ENCODE results near the gene LHFPL3.
"Not testable (repeated sequence)": the region's sequence is repeated elsewhere in the genome, so short reads cannot be mapped to it uniquely, and the experiment has no call there.

The LHFPL3 gene

GRCh38 chr7:104931181-104931781 is 602.9 kb downstream of the LHFPL3 start:
- H3K4me1 Mint-ChIP-seq, result peaks cover 6% of the 10 kb centered on the region
- H3K27me3 Mint-ChIP-seq, result no peaks in the 10 kb centered on the region
- H3K9me3 Mint-ChIP-seq, result no peaks in the 10 kb centered on the region
- no peak for ATAC-seq
- H3K4me3 Mint-ChIP-seq, result no peak overlapping the region
- peak overlapping the region in 1 of 2 donors; percentile 0 for H3K27ac Mint-ChIP-seq
- DNase-seq, result no peak

- ATAC-seq (no peak), DNase-seq (no peak)
- H3K4me3 Mint-ChIP-seq, result no peak overlapping the region
- no peaks in the 10 kb centered on the region for H3K27me3 Mint-ChIP-seq
- no peaks in the 10 kb centered on the region for H3K9me3 Mint-ChIP-seq
- no peak overlapping the region for H3K27ac Mint-ChIP-seq
- H3K4me1 Mint-ChIP-seq, result peaks cover 6% of the 10 kb centered on the region
Observed at GRCh38 chr7:104933022-104933421, 604.6 kb downstream of the LHFPL3 start.

GRCh38 chr7:104933521-104933988 is 605.2 kb downstream of the LHFPL3 start:
- Mint-ChIP-seq H3K27me3 (no peaks in the 10 kb centered on the region), H3K9me3 (no peaks in the 10 kb centered on the region), H3K4me1 (peaks cover 6% of the 10 kb centered on the region), H3K27ac (no peak overlapping the region), H3K4me3 (no peak overlapping the region)
- ATAC-seq (no peak), DNase-seq (no peak)

- Mint-ChIP-seq H3K27ac (peak overlapping the region; percentile 2 to 30), H3K4me1 (peaks cover 13% of the 10 kb centered on the region), H3K27me3 (no peaks in the 10 kb centered on the region), H3K9me3 (no peaks in the 10 kb centered on the region), H3K4me3 (no peak overlapping the region)
- ATAC-seq (no peak), DNase-seq (no peak)
Observed at GRCh38 chr7:104934665-104935064, 606.3 kb downstream of the LHFPL3 start.

GRCh38 chr7:104935276-104935675 is 606.9 kb downstream of the LHFPL3 start:
- DNase-seq, result no peak
- Mint-ChIP-seq H3K4me3 (no peak overlapping the region), H3K4me1 (peaks cover 14% of the 10 kb centered on the region), H3K9me3 (no peaks in the 10 kb centered on the region), H3K27ac (no peak overlapping the region), H3K27me3 (no peaks in the 10 kb centered on the region)
- ATAC-seq, result no peak

- Mint-ChIP-seq H3K27me3 (no peaks in the 10 kb centered on the region), H3K27ac (no peak overlapping the region), H3K4me3 (no peak overlapping the region), H3K9me3 (no peaks in the 10 kb centered on the region), H3K4me1 (peaks cover 21% of the 10 kb centered on the region)
- DNase-seq (no peak), ATAC-seq (no peak)
Observed at GRCh38 chr7:104936546-104936945, 608.1 kb downstream of the LHFPL3 start.

GRCh38 chr7:104937489-104937888 is 609.1 kb downstream of the LHFPL3 start:
- H3K27ac Mint-ChIP-seq, DNase-seq, H3K27me3 Mint-ChIP-seq, ATAC-seq, H3K4me3 Mint-ChIP-seq, H3K9me3 Mint-ChIP-seq: not testable (repeated sequence)
- peaks cover 30% of the 10 kb centered on the region for H3K4me1 Mint-ChIP-seq

- Mint-ChIP-seq H3K9me3 (no peaks in the 10 kb centered on the region), H3K27ac (peak overlapping the region in 1 of 2 donors; percentile 35), H3K4me1 (peaks cover 44% of the 10 kb centered on the region), H3K4me3 (no peak overlapping the region), H3K27me3 (no peaks in the 10 kb centered on the region)
- DNase-seq (no peak), ATAC-seq (no peak)
Observed at GRCh38 chr7:104938741-104939390, 610.5 kb downstream of the LHFPL3 start.

- Mint-ChIP-seq H3K27me3 (no peaks in the 10 kb centered on the region), H3K9me3 (no peaks in the 10 kb centered on the region), H3K4me3 (peak overlapping the region in 1 of 2 donors; percentile 86), H3K4me1 (peaks cover 57% of the 10 kb centered on the region), H3K27ac (no peak overlapping the region)
- DNase-seq (no peak), ATAC-seq (no peak)
Observed at GRCh38 chr7:104940023-104940710, 611.8 kb downstream of the LHFPL3 start.

- ATAC-seq, result peak; percentile 77
- no peaks in the 10 kb centered on the region for H3K27me3 Mint-ChIP-seq
- DNase-seq, result peak; percentile 78 to 90
- peak overlapping the region; percentile 98 to 100 for H3K27ac Mint-ChIP-seq
- no peaks in the 10 kb centered on the region for H3K9me3 Mint-ChIP-seq
- H3K4me3 Mint-ChIP-seq, result peak overlapping the region; percentile 86 to 89
- H3K4me1 Mint-ChIP-seq, result peaks cover 82% of the 10 kb centered on the region
Observed at GRCh38 chr7:104943502-104944343, 615.3 kb downstream of the LHFPL3 start.

- no peak for ATAC-seq
- H3K4me1 Mint-ChIP-seq, result peaks cover 71% of the 10 kb centered on the region
- DNase-seq, result no peak
- no peaks in the 10 kb centered on the region for H3K27me3 Mint-ChIP-seq
- H3K4me3 Mint-ChIP-seq, result peak overlapping the region; percentile 86 to 89
- H3K27ac Mint-ChIP-seq, result peak overlapping the region; percentile 98 to 100
- H3K9me3 Mint-ChIP-seq, result no peaks in the 10 kb centered on the region
Observed at GRCh38 chr7:104945599-104945956, 617.2 kb downstream of the LHFPL3 start.

- Mint-ChIP-seq H3K4me1 (peaks cover 66% of the 10 kb centered on the region), H3K27ac (peak overlapping the region; percentile 19 to 72), H3K4me3 (peak overlapping the region; percentile 45 to 89), H3K27me3 (no peaks in the 10 kb centered on the region), H3K9me3 (no peaks in the 10 kb centered on the region)
- ATAC-seq (no peak), DNase-seq (no peak)
Observed at GRCh38 chr7:104946338-104946737, 617.9 kb downstream of the LHFPL3 start.

- Mint-ChIP-seq H3K27me3 (no peaks in the 10 kb centered on the region), H3K9me3 (no peaks in the 10 kb centered on the region), H3K4me3 (no peak overlapping the region), H3K27ac (peak overlapping the region in 1 of 2 donors; percentile 76), H3K4me1 (peaks cover 44% of the 10 kb centered on the region)
- DNase-seq (no peak), ATAC-seq (no peak)
Observed at GRCh38 chr7:104950006-104950405, 621.6 kb downstream of the LHFPL3 start.

- no peak for ATAC-seq
- Mint-ChIP-seq H3K4me3 (no peak overlapping the region), H3K4me1 (peaks cover 44% of the 10 kb centered on the region), H3K27ac (no peak overlapping the region), H3K27me3 (no peaks in the 10 kb centered on the region), H3K9me3 (no peaks in the 10 kb centered on the region)
- no peak for DNase-seq
Observed at GRCh38 chr7:104950754-104951153, 622.4 kb downstream of the LHFPL3 start.

- H3K9me3 Mint-ChIP-seq, result no peaks in the 10 kb centered on the region
- no peak for DNase-seq
- no peak overlapping the region for H3K4me3 Mint-ChIP-seq
- no peaks in the 10 kb centered on the region for H3K27me3 Mint-ChIP-seq
- ATAC-seq, result peak; percentile 54
- peaks cover 44% of the 10 kb centered on the region for H3K4me1 Mint-ChIP-seq
- H3K27ac Mint-ChIP-seq, result no peak overlapping the region
Observed at GRCh38 chr7:104951546-104951945, 623.1 kb downstream of the LHFPL3 start.
